ENCODE results near the gene RERE. TPM values are rescaled to one million over a fixed set of nuclear protein-coding genes. Genes with fewer than 3 reads are reported as not detected.
A peak's percentile ranks its signal among the peaks of the same experiment; 100 is the strongest.

RERE gene
- total RNA-seq, 1 experiment from 2014 or later, result 161 TPM

GRCh38 chr1:8796812-8797211 lies 20.6 kb downstream of the RERE start:
- H3K9me3 Mint-ChIP-seq, result no peaks in the 10 kb centered on the region
- DNase-seq (ENCODE audit: low spot score) (no peak), ATAC-seq (no peak)
- peaks cover 6% of the 10 kb centered on the region; the same call in 1 of the 2 replicates for H3K36me3 Mint-ChIP-seq
- no peak overlapping the region for H3K4me3 Mint-ChIP-seq
- H3K4me1 Mint-ChIP-seq, result peaks cover 39% of the 10 kb centered on the region
- ChIA-PET CTCF (no interaction called here), POLR2A (no interaction called here)
- no peak overlapping the region; the same call in 1 of the 2 replicates for H3K27ac Mint-ChIP-seq
- H3K27me3 Mint-ChIP-seq (ENCODE audit: low read depth), result no peaks in the 10 kb centered on the region
- TF ChIP-seq ZNF232 (CRISPR knock-in tag; IDR thresholded peaks at IDR 0.05) (no peak), ZNF416 (CRISPR knock-in tag; IDR thresholded peaks at IDR 0.05) (no peak), ERG (CRISPR knock-in tag; IDR thresholded peaks at IDR 0.05) (no peak), ZNF671 (CRISPR knock-in tag; IDR thresholded peaks at IDR 0.05) (no peak), NFATC4 (CRISPR knock-in tag; IDR thresholded peaks at IDR 0.05) (no peak), ZNF138 (CRISPR knock-in tag; conservative IDR thresholded peaks at IDR 0.05) (no peak), E2F5 (CRISPR knock-in tag; IDR thresholded peaks at IDR 0.05) (no peak), CREB1 (CRISPR knock-in tag; IDR thresholded peaks at IDR 0.05) (no peak), RELA (CRISPR knock-in tag; IDR thresholded peaks at IDR 0.05; ENCODE audit: borderline replicate concordance) (no peak), NR3C1 (CRISPR knock-in tag; conservative IDR thresholded peaks at IDR 0.05; ENCODE audit: low read depth) (no peak), FOXJ3 (CRISPR knock-in tag; IDR thresholded peaks at IDR 0.05; ENCODE audit: borderline replicate concordance) (no peak), TEAD1 (CRISPR knock-in tag; IDR thresholded peaks at IDR 0.05) (no peak), JAZF1 (CRISPR knock-in tag; IDR thresholded peaks at IDR 0.05) (no peak)

GRCh38 chr1:8794605-8795004 lies 22.8 kb downstream of the RERE start:
- Mint-ChIP-seq H3K4me3 (no peak overlapping the region), H3K27me3 (ENCODE audit: low read depth) (no peaks in the 10 kb centered on the region), H3K27ac (peak overlapping the region; percentile 73), H3K9me3 (no peaks in the 10 kb centered on the region), H3K36me3 (0 out of 2 replicates have a peak, but pooled peaks cover 3% of the 10 kb centered on the region), H3K4me1 (peaks cover 58% of the 10 kb centered on the region)
- POLR2A ChIA-PET, result no interaction called here
- peak; percentile 72 for ATAC-seq
- peak; percentile 26 for DNase-seq (ENCODE audit: low spot score)
- CTCF ChIA-PET, result interaction anchor here (0.6 to 1.7 kb wide), 7 partner anchors 9 to 210 kb away, joined by 3 to 10 read pairs (median 3); no protein-coding TSS in a partner anchor
- TF ChIP-seq NR2C2 (CRISPR knock-in tag; IDR thresholded peaks at IDR 0.05) (no peak), E2F1 (CRISPR knock-in tag; IDR thresholded peaks at IDR 0.05) (no peak), FOXK1 (CRISPR knock-in tag; IDR thresholded peaks at IDR 0.05) (no peak), OVOL2 (CRISPR knock-in tag; IDR thresholded peaks at IDR 0.05; ENCODE audit: borderline replicate concordance) (no peak), ZNF281 (CRISPR knock-in tag; IDR thresholded peaks at IDR 0.05) (no peak), ZNF671 (CRISPR knock-in tag; IDR thresholded peaks at IDR 0.05) (no peak), TEAD4 (CRISPR knock-in tag; IDR thresholded peaks at IDR 0.05) (no peak), ATF6 (CRISPR knock-in tag; IDR thresholded peaks at IDR 0.05) (no peak), GTF2I (CRISPR knock-in tag; conservative IDR thresholded peaks at IDR 0.05) (no peak), ZNF416 (CRISPR knock-in tag; IDR thresholded peaks at IDR 0.05) (no peak), ZNF532 (CRISPR knock-in tag; IDR thresholded peaks at IDR 0.05; ENCODE audit: borderline replicate concordance) (no peak), JAZF1 (CRISPR knock-in tag; IDR thresholded peaks at IDR 0.05) (no peak), ATF2 (CRISPR knock-in tag; IDR thresholded peaks at IDR 0.05; ENCODE audit: borderline replicate concordance, low read depth) (no peak)

Data from WTC11 (cell line).